Thyroid gland (tissue), 4 donors: ENCODE data around the gene DCDC1. TPM values are rescaled to one million over a fixed set of nuclear protein-coding genes. Genes with fewer than 3 reads are reported as not detected.
"Not testable (repeated sequence)": the region's sequence is repeated elsewhere in the genome, so short reads cannot be mapped to it uniquely, and the experiment has no call there.

Experiments used
- DNase-seq, 2 donors: peaks; one replicate each; pipeline ENCODE4 v3.0.0-alpha.2; 2019
- H3K27ac ChIP-seq, 3 donors: fragments of 200-600 bp; sonication (generic); 1 replicate in 2 of 3; 2 replicates in 1 of 3; pipeline ENCODE4 v1.5.1; 2016 to 2019; ENCODE audit warnings: mild to moderate bottlenecking in 1 of 3, moderate library complexity in 1 of 3
- H3K27me3 ChIP-seq: fragments of 200-600 bp; sonication (generic); one replicate; pipeline ENCODE4 v1.5.1; 2019
- H3K36me3 ChIP-seq, 2 donors: fragments of 200-600 bp; sonication (generic); one replicate each; pipeline ENCODE4 v1.5.1; 2016 to 2019
- H3K4me1 ChIP-seq, 2 donors: fragments of 200-600 bp; sonication (generic); one replicate each; pipeline ENCODE4 v1.5.1; 2017 to 2019
- H3K4me3 ChIP-seq, 3 donors: fragments of 200-600 bp; sonication (generic); replicated peaks in 1 of 3; 1 replicate in 2 of 3; 2 replicates in 1 of 3; pipeline ENCODE4 v1.5.1; 2016; ENCODE audit warnings: mild to moderate bottlenecking in 1 of 3
- H3K9me3 ChIP-seq: fragments of 200-600 bp; sonication (generic); one replicate; pipeline ENCODE4 v1.5.1; 2017
- CTCF ChIP-seq, 6 experiments: fragments of 200-600 bp in 3 of 6; fragments of 450-650 bp in 3 of 6; sonication (generic) in 3 of 6; IDR thresholded peaks; one replicate each; pipeline ENCODE4 v1.5.1; 2016 to 2019; ENCODE audit warnings: antibody characterized with exemption in 6 of 6, mild to moderate bottlenecking in 2 of 6, inconsistent platforms in 1 of 6, moderate library complexity in 1 of 6
- POLR2A ChIP-seq, 2 donors: fragments of 450-650 bp; IDR thresholded peaks; one replicate each; pipeline ENCODE4 v1.6.1; 2017; ENCODE audit warnings: antibody characterized with exemption in 2 of 2, mild to moderate bottlenecking in 2 of 2, moderate library complexity in 1 of 2
- WGBS, 2 donors: methylation state at CpG; one replicate each; pipeline ENCODE4 v1.1.5; 2017; 5-methylcytosine and 5-hydroxymethylcytosine counted together
- intact Hi-C: fragments of 100-400 bp; cut with DNase I; formaldehyde crosslinking; loops from one replicate; pipeline ENCODE4 v1.15.1; 2023
- total RNA-seq, 4 donors: library from RNA; depleted of rRNA; stranded (reverse); fragments of >200 nt; gene quantifications; one replicate each; pipeline ENCODE4 v1.2.3, GENCODE V29; 2016

The DCDC1 gene
- total RNA-seq, 4 donors from 2014 or later = 4.4 to 17.2 (median 9.9) TPM

- Histone ChIP-seq H3K27me3 (no peaks in the 10 kb centered on the region), H3K27ac (no peak overlapping the region), H3K9me3 (no peaks in the 10 kb centered on the region), H3K4me1 (no peaks in the 10 kb centered on the region), H3K4me3 (no peak overlapping the region), H3K36me3 (no peaks in the 10 kb centered on the region)
- 72 to 87% methylated on average over 3 of the region's 3 CpGs for WGBS, 2 donors
- DNase-seq = no peak
- intact Hi-C loops = no loop called here
- TF ChIP-seq CTCF (IDR thresholded peaks at IDR 0.05) (no peak), POLR2A (IDR thresholded peaks at IDR 0.05) (no peak)
These were observed 65.8 kb downstream of the DCDC1 start for GRCh38 chr11:31303644-31304180.

- no peaks in the 10 kb centered on the region for H3K27me3 ChIP-seq
- H3K9me3 ChIP-seq = no peaks in the 10 kb centered on the region
- no peak for TF ChIP-seq POLR2A (IDR thresholded peaks at IDR 0.05)
- TF ChIP-seq CTCF (IDR thresholded peaks at IDR 0.05) = no peak
- H3K4me3 ChIP-seq = no peak overlapping the region
- no peak overlapping the region for H3K27ac ChIP-seq
- no peaks in the 10 kb centered on the region for H3K4me1 ChIP-seq
- no peaks in the 10 kb centered on the region for H3K36me3 ChIP-seq
- WGBS, 2 donors = 86 to 89% methylated on average over 5 of the region's 5 CpGs
- no peak for DNase-seq
- intact Hi-C loops = no loop called here
These were observed 67.7 kb downstream of the DCDC1 start for GRCh38 chr11:31301549-31302510.

- H3K4me1 ChIP-seq = no peaks in the 10 kb centered on the region
- no peak overlapping the region for H3K27ac ChIP-seq
- 85 to 88% methylated on average over 2 to 3 of the region's 3 CpGs for WGBS, 2 donors
- no peak for TF ChIP-seq CTCF (IDR thresholded peaks at IDR 0.05)
- TF ChIP-seq POLR2A (IDR thresholded peaks at IDR 0.05) = no peak
- H3K36me3 ChIP-seq = no peaks in the 10 kb centered on the region
- no peak for DNase-seq
- intact Hi-C loops = no loop called here
- no peak overlapping the region for H3K4me3 ChIP-seq
- no peaks in the 10 kb centered on the region for H3K27me3 ChIP-seq
- H3K9me3 ChIP-seq = no peaks in the 10 kb centered on the region
These were observed 74.2 kb downstream of the DCDC1 start for GRCh38 chr11:31295308-31295707.

- H3K27ac ChIP-seq, H3K4me1 ChIP-seq, H3K36me3 ChIP-seq, intact Hi-C loops, DNase-seq, H3K27me3 ChIP-seq, H3K4me3 ChIP-seq, H3K9me3 ChIP-seq: not testable (repeated sequence)
- WGBS, 2 donors = 89 to 92% methylated on average over 3 of the region's 3 CpGs
These were observed 96.0 kb downstream of the DCDC1 start for GRCh38 chr11:31273527-31273926.

- Histone ChIP-seq H3K36me3 (no peaks in the 10 kb centered on the region), H3K27ac (no peak overlapping the region), H3K4me1 (no peaks in the 10 kb centered on the region), H3K4me3 (no peak overlapping the region), H3K9me3 (no peaks in the 10 kb centered on the region), H3K27me3 (no peaks in the 10 kb centered on the region)
- DNase-seq = no peak
- TF ChIP-seq CTCF (IDR thresholded peaks at IDR 0.05) = no peak
- no peak for TF ChIP-seq POLR2A (IDR thresholded peaks at IDR 0.05)
- intact Hi-C loops = no loop called here
These were observed 101.8 kb downstream of the DCDC1 start for GRCh38 chr11:31267720-31268119.
